ENCODE measurements around the gene SPINK9. TPM values are rescaled to one million over a fixed set of nuclear protein-coding genes. Genes with fewer than 3 reads are reported as not detected.

The SPINK9 gene
- total RNA-seq, 1 experiment from 2014 or later: not detected

DNA sequence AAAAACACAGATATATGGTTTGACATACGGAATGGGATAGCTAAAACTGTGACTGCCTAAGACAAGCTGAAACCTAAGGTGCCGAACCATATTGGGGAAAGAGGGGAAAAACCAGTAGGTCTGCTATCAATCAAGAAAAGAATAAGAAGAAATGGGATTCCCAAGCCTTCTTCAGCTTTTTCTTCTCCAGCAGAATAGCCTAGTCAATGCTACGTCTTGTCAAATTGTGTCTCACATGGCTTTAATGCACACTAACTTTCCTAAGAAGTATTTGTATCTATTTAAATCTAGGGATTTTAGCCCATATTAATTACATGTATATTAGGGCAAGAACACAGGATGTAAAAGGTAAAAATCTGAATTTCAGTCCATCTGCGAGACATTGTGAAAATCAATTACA lies 47.6 kb downstream of the SPINK9 start:
- H3K79me2 ChIP-seq (ENCODE audit: insufficient read depth, low read length): peaks cover 4% of the 10 kb centered on the region; the same call in 1 of the 2 replicates
- H3K9ac ChIP-seq (ENCODE audit: extremely low read depth, insufficient read length, low read length): peak overlapping the region; percentile 32
- H4K20me1 ChIP-seq (ENCODE audit: control insufficient read depth, insufficient read depth, insufficient read length): no peaks in the 10 kb centered on the region
- Mint-ChIP-seq H3K36me3 (ENCODE audit: insufficient read depth in 1 of 3, low read depth in 3 of 3) (peaks cover 7 to 17% (median 7%) of the 10 kb centered on the region in 3 experiments; a peak in 5 of 7 replicates), H3K4me1 (peaks cover 22 to 24% of the 10 kb centered on the region in 2 experiments), H3K27ac (peak overlapping the region in 1 of 3 experiments; percentile 99; a peak in 3 of 7 replicates), H3K27me3 (ENCODE audit: low read depth) (no peaks in the 10 kb centered on the region), H3K9me3 (peaks cover 2 to 6% of the 10 kb centered on the region in 2 experiments; a peak in 2 of 5 replicates), H3K4me3 (peak overlapping the region; percentile 88 to 95)
- H2BK20ac ChIP-seq (ENCODE audit: low read depth, low read length, poor library complexity, severe bottlenecking): no peak overlapping the region
- H2BK120ac ChIP-seq (ENCODE audit: low read depth, low read length, poor library complexity, severe bottlenecking): no peak overlapping the region
- H3K79me1 ChIP-seq (ENCODE audit: insufficient read depth, low read depth, low read length, poor library complexity, severe bottlenecking): no peaks in the 10 kb centered on the region
- H3K27ac ChIP-seq (ENCODE audit: insufficient read length, low read depth, low read length): no peak overlapping the region
- no peak overlapping the region for H3K14ac ChIP-seq (ENCODE audit: insufficient read depth, low read length)
- H3K23ac ChIP-seq (ENCODE audit: insufficient read length, low read depth, low read length): no peak overlapping the region
- no CpG with 5 or more reads among the region's 4 CpGs for WGBS (ENCODE audit: extremely low coverage, insufficient read length, low lambda C conversion rate)
- peak overlapping the region; percentile 87 for H3K4me2 ChIP-seq (ENCODE audit: insufficient read depth, insufficient read length, low read length)
- no peaks in the 10 kb centered on the region for H3K4me1 ChIP-seq (ENCODE audit: insufficient read depth, low read length)
- no peak overlapping the region for H2AK5ac ChIP-seq (ENCODE audit: insufficient read length, low read length)
- no peak overlapping the region for H3K18ac ChIP-seq (ENCODE audit: insufficient read length, low read depth, low read length)
- no peak for DNase-seq
- H3K9me3 ChIP-seq (ENCODE audit: control insufficient read depth, low read depth, low read length): no peaks in the 10 kb centered on the region
- H4K5ac ChIP-seq (ENCODE audit: insufficient read length, low read depth, low read length): no peak overlapping the region
- no peaks in the 10 kb centered on the region for H3K27me3 ChIP-seq (ENCODE audit: insufficient read depth, low read length)
- H2BK15ac ChIP-seq (ENCODE audit: low read depth, low read length): no peak overlapping the region
- no peak overlapping the region for H3K4ac ChIP-seq (ENCODE audit: low read depth, low read length)
- no peak overlapping the region for H2BK5ac ChIP-seq (ENCODE audit: insufficient read length, low read length)
- TF ChIP-seq, protein P1, sequence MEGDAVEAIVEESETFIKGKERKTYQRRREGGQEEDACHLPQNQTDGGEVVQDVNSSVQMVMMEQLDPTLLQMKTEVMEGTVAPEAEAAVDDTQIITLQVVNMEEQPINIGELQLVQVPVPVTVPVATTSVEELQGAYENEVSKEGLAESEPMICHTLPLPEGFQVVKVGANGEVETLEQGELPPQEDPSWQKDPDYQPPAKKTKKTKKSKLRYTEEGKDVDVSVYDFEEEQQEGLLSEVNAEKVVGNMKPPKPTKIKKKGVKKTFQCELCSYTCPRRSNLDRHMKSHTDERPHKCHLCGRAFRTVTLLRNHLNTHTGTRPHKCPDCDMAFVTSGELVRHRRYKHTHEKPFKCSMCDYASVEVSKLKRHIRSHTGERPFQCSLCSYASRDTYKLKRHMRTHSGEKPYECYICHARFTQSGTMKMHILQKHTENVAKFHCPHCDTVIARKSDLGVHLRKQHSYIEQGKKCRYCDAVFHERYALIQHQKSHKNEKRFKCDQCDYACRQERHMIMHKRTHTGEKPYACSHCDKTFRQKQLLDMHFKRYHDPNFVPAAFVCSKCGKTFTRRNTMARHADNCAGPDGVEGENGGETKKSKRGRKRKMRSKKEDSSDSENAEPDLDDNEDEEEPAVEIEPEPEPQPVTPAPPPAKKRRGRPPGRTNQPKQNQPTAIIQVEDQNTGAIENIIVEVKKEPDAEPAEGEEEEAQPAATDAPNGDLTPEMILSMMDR (conservative IDR thresholded peaks at IDR 0.05): no peak
- no peak overlapping the region for H2AFZ ChIP-seq (ENCODE audit: low read length)
- H3K56ac ChIP-seq (ENCODE audit: insufficient read length, low read depth, low read length): no peak overlapping the region
- H4K8ac ChIP-seq (replicated peaks; ENCODE audit: insufficient read length, low read depth, low read length): no peak overlapping the region
- no peak overlapping the region for H3T11ph ChIP-seq (ENCODE audit: low read length)
- no peak overlapping the region for H2BK12ac ChIP-seq (ENCODE audit: insufficient read length, low read depth, low read length)
- no peak overlapping the region for H4K91ac ChIP-seq (ENCODE audit: insufficient read length, low read depth, low read length)
- peaks cover 4% of the 10 kb centered on the region for H3K23me2 ChIP-seq (ENCODE audit: insufficient read length, low read depth, low read length, poor library complexity, severe bottlenecking)

All from H9 (cell line).